HG02870 (cell line): Measurements from ENCODE around the gene OR4Q3.
"Not testable (repeated sequence)": the region's sequence is repeated elsewhere in the genome, so short reads cannot be mapped to it uniquely, and the experiment has no call there.

ENCODE experiments used
- ATAC-seq: cut with Tn5 transposase; IDR thresholded peaks from one replicate; pipeline ENCODE4 v1.9.1; 2021; ENCODE audit warnings: mild to moderate bottlenecking, moderate library complexity; ENCODE audit not compliant: unreplicated experiment

Gene OR4Q3

GRCh38 chr14:19743256-19743655, at the start of gene OR4Q3:
Gene OR4Q3 (plus strand): TSS chr14:19743571.
- ATAC-seq = no peak

DNA sequence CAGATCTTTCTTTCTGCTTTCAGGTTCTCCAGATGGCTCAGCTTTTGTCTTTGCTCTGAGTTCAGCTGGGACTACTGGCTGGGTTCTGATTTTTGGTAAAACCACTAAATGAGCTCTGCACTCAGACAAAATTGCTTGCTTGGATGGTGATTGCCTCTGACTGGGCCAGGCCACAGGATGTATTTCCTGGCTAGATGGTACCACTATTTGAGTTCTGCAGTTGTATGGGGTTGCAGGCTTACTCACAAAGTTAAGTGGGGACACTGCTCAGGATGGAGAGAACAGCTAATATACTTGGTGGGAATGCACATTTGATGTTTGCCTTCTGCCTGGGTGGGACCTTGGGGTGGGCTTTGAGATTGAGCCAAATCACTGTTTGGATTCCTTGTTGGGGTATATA, 14.0 kb upstream of the OR4Q3 start:
- ATAC-seq = no peak

DNA sequence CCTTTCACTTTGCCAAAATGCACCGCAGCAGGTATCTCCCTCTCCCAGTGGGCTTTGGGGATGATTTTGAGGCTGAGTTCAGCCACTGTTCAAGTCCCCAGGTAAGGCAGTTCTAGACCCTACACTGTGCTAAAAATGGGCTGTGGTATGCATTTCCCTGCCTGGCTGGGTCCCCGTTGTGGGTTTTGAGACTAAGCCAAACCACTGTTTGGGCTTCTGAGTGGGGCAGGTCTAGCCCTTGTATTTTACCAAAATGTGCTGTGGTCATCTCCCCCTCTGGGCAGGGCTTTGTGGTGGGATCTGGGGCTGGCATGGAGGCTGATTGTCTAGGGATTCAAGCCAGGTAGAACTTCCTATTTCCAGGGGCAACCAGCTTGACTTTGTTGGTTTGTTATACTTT, 13.6 kb upstream of the OR4Q3 start:
- no peak for ATAC-seq

DNA sequence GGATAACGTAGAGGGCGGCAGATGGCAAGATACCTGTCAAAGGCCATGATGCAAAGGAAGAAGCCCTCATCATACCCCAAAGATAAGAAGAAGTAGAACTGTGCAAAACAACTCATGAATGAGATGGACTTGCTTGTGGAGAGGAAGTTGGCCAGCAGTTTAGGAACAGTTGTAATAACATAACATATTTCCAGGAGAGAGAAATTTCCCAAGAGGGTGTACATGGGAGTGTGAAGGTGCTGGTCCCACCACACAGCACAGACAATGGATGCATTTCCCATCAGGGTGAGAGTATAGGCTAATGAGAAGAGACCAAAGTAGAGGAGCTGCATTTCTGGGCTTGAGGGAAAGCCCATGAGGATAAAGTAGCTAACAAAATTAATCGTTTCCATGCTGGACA, 9.5 kb upstream of the OR4Q3 start:
- ATAC-seq = not testable (repeated sequence)

- not testable (repeated sequence) for ATAC-seq
Measured at GRCh38 chr14:19752316-19752715, 8.9 kb downstream of the OR4Q3 start.

DNA sequence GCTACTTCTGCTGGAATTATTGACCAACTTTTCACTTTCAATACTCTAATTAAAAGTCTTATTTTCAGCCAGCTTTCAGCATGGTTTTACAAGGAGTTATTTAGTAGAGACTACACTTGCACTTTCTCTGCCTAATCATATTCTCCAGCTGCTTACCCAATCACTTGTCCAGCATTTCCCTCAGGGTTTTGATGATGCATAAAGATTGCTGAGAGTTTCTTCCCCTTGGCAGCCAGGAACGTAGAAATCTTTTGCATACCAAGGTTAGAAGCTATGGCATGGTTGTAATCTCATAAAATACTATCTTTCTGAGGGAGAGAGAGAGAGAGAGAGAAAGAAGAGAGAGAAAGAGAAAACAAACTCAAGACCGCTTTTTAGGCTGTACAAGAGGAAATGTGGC, 10.8 kb downstream of the OR4Q3 start:
- no peak for ATAC-seq

GRCh38 chr14:19771491-19771890, 28.1 kb downstream of the OR4Q3 start:
- not testable (repeated sequence) for ATAC-seq

GRCh38 chr14:19771895-19772430, 28.6 kb downstream of the OR4Q3 start:
- ATAC-seq = no peak

GRCh38 chr14:19772454-19772853, 29.1 kb downstream of the OR4Q3 start:
- ATAC-seq = not testable (repeated sequence)

DNA sequence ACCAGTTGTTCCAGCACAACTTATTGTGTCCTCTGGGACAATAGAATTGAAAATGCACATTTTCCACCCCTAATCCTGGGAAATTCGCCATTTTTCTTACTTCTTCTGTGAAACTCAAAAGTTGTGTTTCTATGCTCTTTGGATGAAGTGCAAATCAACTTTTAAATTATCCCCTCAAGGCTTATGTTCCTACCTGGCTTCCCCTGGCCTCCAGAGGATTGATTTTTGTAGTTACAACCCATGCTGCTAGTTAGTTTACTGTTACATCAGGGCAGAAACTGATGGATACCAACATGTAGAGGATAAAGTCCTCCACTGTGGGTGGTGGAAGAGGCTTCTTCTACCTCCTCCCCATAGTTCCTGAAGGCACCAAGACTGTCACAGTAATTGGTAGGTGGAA, 29.8 kb downstream of the OR4Q3 start, which contains the start of gene OR4M1:
Gene OR4M1 (plus strand): TSS at position 301 of the 400 bp plus-strand sequence. CDS start 6,819 bp downstream, outside the sequence.
- ATAC-seq = not testable (repeated sequence)

DNA sequence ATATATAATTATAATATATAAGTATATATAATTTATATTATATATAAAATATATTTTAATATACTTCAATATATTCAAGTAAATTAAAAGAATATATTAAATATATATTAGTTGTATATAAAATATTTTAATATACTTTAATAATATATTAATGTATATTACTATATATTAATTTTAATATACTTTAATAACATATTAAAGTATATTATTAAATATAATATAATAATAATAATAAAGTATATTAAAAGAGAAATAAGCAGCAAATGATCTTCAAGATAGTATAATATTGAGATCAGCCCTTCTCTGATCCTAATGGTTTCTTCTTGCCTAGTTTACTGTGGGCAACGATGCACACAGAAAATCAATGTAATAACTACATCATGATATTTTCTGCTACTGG, 32.2 kb downstream of the OR4Q3 start:
- ATAC-seq = no peak

DNA sequence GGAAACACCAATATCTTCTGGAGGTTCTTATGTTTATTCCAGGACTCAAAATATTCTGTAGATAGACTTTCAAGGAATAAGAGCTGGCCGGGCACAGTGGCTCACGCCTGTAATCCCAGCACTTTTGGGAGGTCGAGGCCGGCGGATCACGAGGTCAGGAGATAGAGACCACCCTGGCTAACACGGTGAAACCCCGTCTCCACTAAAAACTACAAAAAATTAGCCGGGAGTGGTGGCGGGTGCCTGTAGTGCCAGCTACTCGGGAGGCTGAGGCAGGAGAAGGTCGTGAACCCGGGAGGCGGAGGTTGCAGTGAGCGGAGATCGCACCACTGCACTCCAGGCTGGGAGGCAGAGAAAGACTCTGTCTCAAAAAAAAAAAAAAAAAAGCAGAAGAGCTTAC, 42.5 kb downstream of the OR4Q3 start:
- ATAC-seq = not testable (repeated sequence)

DNA sequence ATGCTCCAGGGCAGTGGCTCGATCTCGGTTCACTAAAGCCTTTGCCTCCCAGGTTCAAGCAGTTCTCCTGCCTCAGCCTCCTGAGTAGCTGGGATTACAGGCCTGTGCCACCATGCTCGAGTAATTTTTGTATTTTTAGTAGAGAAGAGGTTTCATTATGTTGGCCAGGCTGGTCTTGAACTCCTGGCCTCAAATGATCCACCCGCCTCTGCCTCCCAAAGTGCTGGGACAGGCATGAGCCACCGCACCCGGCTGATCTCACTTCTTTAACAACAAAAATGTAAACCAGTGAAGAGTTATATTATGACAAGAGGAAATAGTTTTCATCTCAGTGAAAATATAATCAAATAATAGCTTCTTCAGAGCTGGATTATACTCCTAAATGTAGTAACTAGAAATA, 43.9 kb downstream of the OR4Q3 start:
- not testable (repeated sequence) for ATAC-seq

GRCh38 chr14:19788150-19788549, 44.8 kb downstream of the OR4Q3 start:
- ATAC-seq = not testable (repeated sequence)

GRCh38 chr14:19796520-19797108, 53.2 kb downstream of the OR4Q3 start:
- ATAC-seq = not testable (repeated sequence)
